HL-60 (cell line): ENCODE measurements around the gene ATG101.

Source experiments
- GABPA ChIP-seq: IDR thresholded peaks from 2 replicates; pipeline ENCODE4 v1.6.1; 2012; ENCODE audit warnings: low read depth
- POLR2AphosphoS5 ChIP-seq: IDR thresholded peaks from 2 replicates; pipeline ENCODE4 v1.6.1; 2012; ENCODE audit warnings: low read depth
- TF ChIP-seq, protein P1 (sequence below): IDR thresholded peaks from one replicate; pipeline ENCODE4 v1.5.1; 2011; ENCODE audit warnings: low read length, control low read depth, inconsistent platforms; ENCODE audit not compliant: insufficient read depth
- TF ChIP-seq, protein P2 (sequence below): IDR thresholded peaks from 2 replicates; pipeline ENCODE4 v1.6.1; 2012; ENCODE audit warnings: low read depth; ENCODE audit not compliant: insufficient replicate concordance

DNA sequence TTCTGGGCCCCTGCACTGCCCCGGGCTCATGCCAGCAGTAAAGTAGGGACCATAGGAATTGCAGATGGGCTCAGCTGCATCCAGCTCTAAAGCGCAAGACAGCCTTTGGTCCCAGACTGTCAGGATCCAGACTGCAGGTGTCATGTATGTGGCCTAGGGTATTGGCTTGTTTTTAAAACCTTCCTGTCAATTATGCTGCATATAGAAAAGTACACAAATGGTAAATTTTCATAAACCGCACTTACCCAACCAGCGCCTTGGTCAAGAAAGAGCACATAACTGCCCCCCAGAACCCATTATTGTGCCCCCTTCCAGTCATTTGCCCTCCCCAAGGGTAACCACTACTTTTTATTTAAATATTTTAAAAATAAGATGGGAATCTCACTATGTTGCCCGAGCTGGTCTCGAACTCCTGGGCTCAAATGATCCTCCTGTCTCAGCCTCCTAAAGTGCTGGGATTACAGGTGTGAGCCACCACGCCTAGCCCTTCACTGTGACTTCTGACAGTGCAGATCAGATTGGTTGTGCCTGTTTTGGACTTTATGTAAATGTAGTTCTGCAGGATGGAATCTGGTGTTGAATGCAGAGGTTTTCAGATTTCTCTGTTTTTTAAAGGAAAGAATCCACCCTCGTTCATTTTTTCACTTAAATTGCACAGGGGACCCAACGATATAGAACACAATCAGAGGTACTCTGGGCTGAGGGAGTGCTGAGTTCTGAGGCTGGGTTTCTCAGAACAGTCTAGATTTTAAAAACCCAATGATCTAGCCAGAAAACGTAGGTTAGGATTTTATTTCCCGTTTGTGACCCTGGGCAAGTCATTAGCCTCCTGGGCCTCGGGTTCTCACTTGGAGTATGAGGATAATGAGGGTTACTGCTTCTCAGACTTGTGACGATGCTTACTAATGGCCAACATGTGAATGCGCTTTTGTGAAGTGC lies 11.9 kb upstream of the ATG101 start:
- TF ChIP-seq, protein P1, sequence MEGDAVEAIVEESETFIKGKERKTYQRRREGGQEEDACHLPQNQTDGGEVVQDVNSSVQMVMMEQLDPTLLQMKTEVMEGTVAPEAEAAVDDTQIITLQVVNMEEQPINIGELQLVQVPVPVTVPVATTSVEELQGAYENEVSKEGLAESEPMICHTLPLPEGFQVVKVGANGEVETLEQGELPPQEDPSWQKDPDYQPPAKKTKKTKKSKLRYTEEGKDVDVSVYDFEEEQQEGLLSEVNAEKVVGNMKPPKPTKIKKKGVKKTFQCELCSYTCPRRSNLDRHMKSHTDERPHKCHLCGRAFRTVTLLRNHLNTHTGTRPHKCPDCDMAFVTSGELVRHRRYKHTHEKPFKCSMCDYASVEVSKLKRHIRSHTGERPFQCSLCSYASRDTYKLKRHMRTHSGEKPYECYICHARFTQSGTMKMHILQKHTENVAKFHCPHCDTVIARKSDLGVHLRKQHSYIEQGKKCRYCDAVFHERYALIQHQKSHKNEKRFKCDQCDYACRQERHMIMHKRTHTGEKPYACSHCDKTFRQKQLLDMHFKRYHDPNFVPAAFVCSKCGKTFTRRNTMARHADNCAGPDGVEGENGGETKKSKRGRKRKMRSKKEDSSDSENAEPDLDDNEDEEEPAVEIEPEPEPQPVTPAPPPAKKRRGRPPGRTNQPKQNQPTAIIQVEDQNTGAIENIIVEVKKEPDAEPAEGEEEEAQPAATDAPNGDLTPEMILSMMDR = no peak
- no peak for TF ChIP-seq GABPA
- TF ChIP-seq, protein P2, sequence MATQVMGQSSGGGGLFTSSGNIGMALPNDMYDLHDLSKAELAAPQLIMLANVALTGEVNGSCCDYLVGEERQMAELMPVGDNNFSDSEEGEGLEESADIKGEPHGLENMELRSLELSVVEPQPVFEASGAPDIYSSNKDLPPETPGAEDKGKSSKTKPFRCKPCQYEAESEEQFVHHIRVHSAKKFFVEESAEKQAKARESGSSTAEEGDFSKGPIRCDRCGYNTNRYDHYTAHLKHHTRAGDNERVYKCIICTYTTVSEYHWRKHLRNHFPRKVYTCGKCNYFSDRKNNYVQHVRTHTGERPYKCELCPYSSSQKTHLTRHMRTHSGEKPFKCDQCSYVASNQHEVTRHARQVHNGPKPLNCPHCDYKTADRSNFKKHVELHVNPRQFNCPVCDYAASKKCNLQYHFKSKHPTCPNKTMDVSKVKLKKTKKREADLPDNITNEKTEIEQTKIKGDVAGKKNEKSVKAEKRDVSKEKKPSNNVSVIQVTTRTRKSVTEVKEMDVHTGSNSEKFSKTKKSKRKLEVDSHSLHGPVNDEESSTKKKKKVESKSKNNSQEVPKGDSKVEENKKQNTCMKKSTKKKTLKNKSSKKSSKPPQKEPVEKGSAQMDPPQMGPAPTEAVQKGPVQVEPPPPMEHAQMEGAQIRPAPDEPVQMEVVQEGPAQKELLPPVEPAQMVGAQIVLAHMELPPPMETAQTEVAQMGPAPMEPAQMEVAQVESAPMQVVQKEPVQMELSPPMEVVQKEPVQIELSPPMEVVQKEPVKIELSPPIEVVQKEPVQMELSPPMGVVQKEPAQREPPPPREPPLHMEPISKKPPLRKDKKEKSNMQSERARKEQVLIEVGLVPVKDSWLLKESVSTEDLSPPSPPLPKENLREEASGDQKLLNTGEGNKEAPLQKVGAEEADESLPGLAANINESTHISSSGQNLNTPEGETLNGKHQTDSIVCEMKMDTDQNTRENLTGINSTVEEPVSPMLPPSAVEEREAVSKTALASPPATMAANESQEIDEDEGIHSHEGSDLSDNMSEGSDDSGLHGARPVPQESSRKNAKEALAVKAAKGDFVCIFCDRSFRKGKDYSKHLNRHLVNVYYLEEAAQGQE = no peak
- no peak for TF ChIP-seq POLR2AphosphoS5
